ENCODE measurements around the gene EFNA3. TPM values are rescaled to one million over a fixed set of nuclear protein-coding genes. Genes with fewer than 3 reads are reported as not detected.

The EFNA3 gene
- polyA plus RNA-seq, 1 donor (not counting 4 experiments of a cell fraction or from before 2014, with no cell fraction given) = 4.4 TPM

GRCh38 chr1:155085504-155086127 lies 7.0 kb downstream of the EFNA3 start:
- H3K9me1 ChIP-seq (ENCODE audit: control insufficient read depth, extremely low read depth, insufficient read depth, low read length) = no peaks in the 10 kb centered on the region
- peaks cover 21% of the 10 kb centered on the region for H3K27me3 ChIP-seq (ENCODE audit: control insufficient read depth, extremely low read depth, insufficient read depth, low read length)
- H3K9ac ChIP-seq (ENCODE audit: control insufficient read depth, extremely low read depth, insufficient read depth, low read length) = peak overlapping the region; percentile 73
- TF ChIP-seq CTCF (optimal IDR thresholded peaks at IDR 0.05 in 1 of 3, IDR thresholded peaks at IDR 0.05 in 1 of 3, conservative IDR thresholded peaks at IDR 0.05 in 1 of 3; ENCODE audit: extremely low read depth in 1 of 3, insufficient read depth in 2 of 3, low read length in 3 of 3) (no peak), EZH2 (IDR thresholded peaks at IDR 0.05; ENCODE audit: low read length) (no peak)
- dilution Hi-C loops (cut with MboI; ENCODE audit: extremely low pct_ligation_motif_present, low sequenced_read_pairs) = no loop called here
- no peaks in the 10 kb centered on the region for H3K9me3 ChIP-seq (ENCODE audit: control insufficient read depth, low read depth, low read length)
- H3K4me3 ChIP-seq (ENCODE audit: control insufficient read depth in 2 of 3, extremely low read depth in 1 of 3, insufficient read depth in 2 of 3, low read depth in 1 of 3, low read length in 3 of 3) = peak overlapping the region; percentile 50 to 71 (median 71)
- H3K79me2 ChIP-seq (ENCODE audit: control insufficient read depth, insufficient read depth, low read length) = no peaks in the 10 kb centered on the region
- DNase-seq (ENCODE audit: low read depth, low spot score) (no peak), FAIRE-seq (peak; percentile 61)
- H3K27ac ChIP-seq (ENCODE audit: control insufficient read depth, insufficient read depth, low read length) = peak overlapping the region; percentile 81
- H4K20me1 ChIP-seq (ENCODE audit: control insufficient read depth, extremely low read depth, insufficient read depth, low read length) = no peaks in the 10 kb centered on the region
- no peaks in the 10 kb centered on the region for H3K36me3 ChIP-seq (ENCODE audit: control insufficient read depth in 2 of 2, extremely low read depth in 1 of 2, insufficient read depth in 2 of 2, low read length in 2 of 2)
- H2AFZ ChIP-seq (ENCODE audit: control insufficient read depth, low read length) = peak overlapping the region; percentile 50
- peaks cover 42% of the 10 kb centered on the region for H3K4me1 ChIP-seq (ENCODE audit: control insufficient read depth, extremely low read depth, insufficient read depth, low read length)
- peak overlapping the region; percentile 81 for H3K4me2 ChIP-seq (ENCODE audit: control insufficient read depth, extremely low read depth, insufficient read depth, low read depth, low read length)

- H3K27me3 ChIP-seq (ENCODE audit: control insufficient read depth, extremely low read depth, insufficient read depth, low read length) = peaks cover 15% of the 10 kb centered on the region
- no peaks in the 10 kb centered on the region for H3K9me1 ChIP-seq (ENCODE audit: control insufficient read depth, extremely low read depth, insufficient read depth, low read length)
- peak overlapping the region; percentile 81 for H3K4me2 ChIP-seq (ENCODE audit: control insufficient read depth, extremely low read depth, insufficient read depth, low read depth, low read length)
- peaks cover 37% of the 10 kb centered on the region for H3K4me1 ChIP-seq (ENCODE audit: control insufficient read depth, extremely low read depth, insufficient read depth, low read length)
- H3K9me3 ChIP-seq (ENCODE audit: control insufficient read depth, low read depth, low read length) = no peaks in the 10 kb centered on the region
- DNase-seq (ENCODE audit: low read depth, low spot score) (no peak), FAIRE-seq (peak; percentile 26)
- peak overlapping the region; percentile 73 for H3K9ac ChIP-seq (ENCODE audit: control insufficient read depth, extremely low read depth, insufficient read depth, low read length)
- no peak overlapping the region for H3K27ac ChIP-seq (ENCODE audit: control insufficient read depth, insufficient read depth, low read length)
- H4K20me1 ChIP-seq (ENCODE audit: control insufficient read depth, extremely low read depth, insufficient read depth, low read length) = no peaks in the 10 kb centered on the region
- dilution Hi-C loops (cut with MboI; ENCODE audit: extremely low pct_ligation_motif_present, low sequenced_read_pairs) = no loop called here
- no peaks in the 10 kb centered on the region for H3K36me3 ChIP-seq (ENCODE audit: control insufficient read depth in 2 of 2, extremely low read depth in 1 of 2, insufficient read depth in 2 of 2, low read length in 2 of 2)
- H2AFZ ChIP-seq (ENCODE audit: control insufficient read depth, low read length) = no peak overlapping the region
- H3K79me2 ChIP-seq (ENCODE audit: control insufficient read depth, insufficient read depth, low read length) = no peaks in the 10 kb centered on the region
- TF ChIP-seq EZH2 (IDR thresholded peaks at IDR 0.05; ENCODE audit: low read length) (no peak), CTCF (optimal IDR thresholded peaks at IDR 0.05 in 1 of 3, IDR thresholded peaks at IDR 0.05 in 1 of 3, conservative IDR thresholded peaks at IDR 0.05 in 1 of 3; ENCODE audit: extremely low read depth in 1 of 3, insufficient read depth in 2 of 3, low read length in 3 of 3) (peak; percentile 80 to 99 (median 97))
- peak overlapping the region in 2 of 3 experiments; percentile 50 to 71 for H3K4me3 ChIP-seq (ENCODE audit: control insufficient read depth in 2 of 3, extremely low read depth in 1 of 3, insufficient read depth in 2 of 3, low read depth in 1 of 3, low read length in 3 of 3)
Observed at GRCh38 chr1:155086128-155086741, 7.6 kb downstream of the EFNA3 start.

All from keratinocyte (primary cell).